OCI-LY1 (cell line): ENCODE measurements around the gene FLACC1.
"Not testable (repeated sequence)": the region's sequence is repeated elsewhere in the genome, so short reads cannot be mapped to it uniquely, and the experiment has no call there.

Experiments used
- H2AFZ ChIP-seq: fragments of 200-600 bp; sonication (generic), shearing (Covaris generic); 2 replicates; pipeline ENCODE4 v1.6.0; 2014; ENCODE audit warnings: antibody characterized with exemption, mild to moderate bottlenecking, low read length
- H3F3A ChIP-seq: fragments of 200-600 bp; sonication (generic), shearing (Covaris generic); 2 replicates; pipeline ENCODE4 v1.6.0; 2014; ENCODE audit warnings: mild to moderate bottlenecking, antibody characterized with exemption, low read length, moderate library complexity; ENCODE audit not compliant: insufficient read depth
- H3K27ac ChIP-seq: fragments of 200-600 bp; sonication (generic); 2 replicates; pipeline ENCODE4 v1.5.1; 2014; ENCODE audit warnings: low read length, mixed run types, mild to moderate bottlenecking, low read depth; ENCODE audit not compliant: poor library complexity, severe bottlenecking
- H3K27me3 ChIP-seq: fragments of 200-600 bp; sonication (generic); 2 replicates; pipeline ENCODE4 v1.6.0; 2014; ENCODE audit warnings: antibody characterized with exemption, mild to moderate bottlenecking, low read length, moderate library complexity; ENCODE audit not compliant: insufficient read depth
- H3K36me3 ChIP-seq: fragments of 200-600 bp; sonication (generic); 2 replicates; pipeline ENCODE4 v1.6.1; 2014; ENCODE audit warnings: mild to moderate bottlenecking, antibody characterized with exemption, low read length, moderate library complexity, mixed read lengths; ENCODE audit not compliant: insufficient read depth
- H3K4me1 ChIP-seq: fragments of 200-600 bp; sonication (generic); 2 replicates; pipeline ENCODE4 v1.5.1; 2014; ENCODE audit warnings: mild to moderate bottlenecking, low read length, moderate library complexity; ENCODE audit not compliant: insufficient read depth, severe bottlenecking
- H3K4me2 ChIP-seq: fragments of 200-600 bp; sonication (generic), shearing (Covaris generic); 2 replicates; pipeline ENCODE4 v1.6.1; 2014; ENCODE audit warnings: low read length
- H3K4me3 ChIP-seq: fragments of 200-600 bp; sonication (generic); 2 replicates; pipeline ENCODE4 v1.5.1; 2014; ENCODE audit warnings: low read length, low read depth, mild to moderate bottlenecking, mixed read lengths; ENCODE audit not compliant: poor library complexity, severe bottlenecking
- H3K79me2 ChIP-seq: fragments of 200-600 bp; shearing (Covaris generic); 2 replicates; pipeline ENCODE4 v1.6.1; 2016; ENCODE audit warnings: mixed run types, low read length, mixed read lengths; ENCODE audit not compliant: insufficient read depth
- H3K9ac ChIP-seq: fragments of 200-600 bp; sonication (generic), shearing (Covaris generic); 2 replicates; pipeline ENCODE4 v1.6.1; 2014; ENCODE audit warnings: mild to moderate bottlenecking, low read length, mixed read lengths
- H3K9me2 ChIP-seq: fragments of 200-600 bp; sonication (generic), shearing (Covaris generic); 2 replicates; pipeline ENCODE4 v1.6.1; 2014; ENCODE audit warnings: low read depth, mild to moderate bottlenecking, low read length, mixed read lengths
- H3K9me3 ChIP-seq: fragments of 200-600 bp; shearing (Covaris generic); 2 replicates; pipeline ENCODE4 v1.6.1; 2014; ENCODE audit warnings: low read length, mixed read lengths
- H4K20me1 ChIP-seq: fragments of 200-600 bp; sonication (generic), shearing (Covaris generic); 2 replicates; pipeline ENCODE4 v1.6.0; 2016; ENCODE audit warnings: mild to moderate bottlenecking, low read length; ENCODE audit not compliant: insufficient read depth
- EZH2 ChIP-seq: fragments of 200-600 bp; sonication (generic), shearing (Covaris generic); IDR thresholded peaks from 2 replicates; pipeline ENCODE4 v1.8.0; 2017; ENCODE audit warnings: borderline replicate concordance, mixed run types, mild to moderate bottlenecking, antibody characterized with exemption, low read length, moderate library complexity, mixed read lengths
- TF ChIP-seq, protein P1 (sequence below): fragments of 200-600 bp; sonication (generic), shearing (Covaris generic); IDR thresholded peaks from 2 replicates; pipeline ENCODE4 v1.5.1; 2017; ENCODE audit warnings: mild to moderate bottlenecking, antibody characterized with exemption, low read length, moderate library complexity, mixed read lengths

Gene FLACC1

DNA sequence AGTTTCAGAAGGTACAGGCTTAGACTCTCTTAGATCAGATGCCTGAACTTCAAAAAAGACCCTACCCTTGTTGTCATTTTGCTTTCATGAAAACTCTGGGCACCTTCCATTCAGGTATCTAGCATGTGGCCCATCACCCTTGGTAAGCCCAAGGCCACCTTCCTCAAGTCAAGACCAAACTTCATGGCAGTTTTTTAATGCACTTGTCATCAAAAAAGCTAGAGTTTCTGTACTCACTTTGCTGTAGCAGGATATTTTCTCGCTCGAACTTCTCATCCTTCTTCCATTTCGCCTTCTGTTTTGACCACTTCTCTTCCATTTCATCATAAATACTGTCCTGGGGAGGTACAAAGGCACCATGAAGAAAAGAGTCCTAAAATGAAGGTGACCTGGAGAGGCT, 48.2 kb downstream of the FLACC1 start:
- no peaks in the 10 kb centered on the region for H3K36me3 ChIP-seq
- no peaks in the 10 kb centered on the region for H4K20me1 ChIP-seq
- no peak for TF ChIP-seq EZH2
- TF ChIP-seq, protein P1, sequence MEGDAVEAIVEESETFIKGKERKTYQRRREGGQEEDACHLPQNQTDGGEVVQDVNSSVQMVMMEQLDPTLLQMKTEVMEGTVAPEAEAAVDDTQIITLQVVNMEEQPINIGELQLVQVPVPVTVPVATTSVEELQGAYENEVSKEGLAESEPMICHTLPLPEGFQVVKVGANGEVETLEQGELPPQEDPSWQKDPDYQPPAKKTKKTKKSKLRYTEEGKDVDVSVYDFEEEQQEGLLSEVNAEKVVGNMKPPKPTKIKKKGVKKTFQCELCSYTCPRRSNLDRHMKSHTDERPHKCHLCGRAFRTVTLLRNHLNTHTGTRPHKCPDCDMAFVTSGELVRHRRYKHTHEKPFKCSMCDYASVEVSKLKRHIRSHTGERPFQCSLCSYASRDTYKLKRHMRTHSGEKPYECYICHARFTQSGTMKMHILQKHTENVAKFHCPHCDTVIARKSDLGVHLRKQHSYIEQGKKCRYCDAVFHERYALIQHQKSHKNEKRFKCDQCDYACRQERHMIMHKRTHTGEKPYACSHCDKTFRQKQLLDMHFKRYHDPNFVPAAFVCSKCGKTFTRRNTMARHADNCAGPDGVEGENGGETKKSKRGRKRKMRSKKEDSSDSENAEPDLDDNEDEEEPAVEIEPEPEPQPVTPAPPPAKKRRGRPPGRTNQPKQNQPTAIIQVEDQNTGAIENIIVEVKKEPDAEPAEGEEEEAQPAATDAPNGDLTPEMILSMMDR, result no peak
- H3F3A ChIP-seq, result no peaks in the 10 kb centered on the region
- no peak overlapping the region for H3K4me3 ChIP-seq
- no peaks in the 10 kb centered on the region for H3K9me2 ChIP-seq
- H3K27me3 ChIP-seq, result no peaks in the 10 kb centered on the region
- H3K27ac ChIP-seq, result no peak overlapping the region
- H3K9ac ChIP-seq, result no peak overlapping the region
- H3K4me2 ChIP-seq, result no peak overlapping the region
- H3K9me3 ChIP-seq, result peaks cover 4% of the 10 kb centered on the region; the same call in 1 of the 2 replicates
- no peaks in the 10 kb centered on the region for H3K79me2 ChIP-seq
- no peak overlapping the region for H2AFZ ChIP-seq
- H3K4me1 ChIP-seq, result no peaks in the 10 kb centered on the region

DNA sequence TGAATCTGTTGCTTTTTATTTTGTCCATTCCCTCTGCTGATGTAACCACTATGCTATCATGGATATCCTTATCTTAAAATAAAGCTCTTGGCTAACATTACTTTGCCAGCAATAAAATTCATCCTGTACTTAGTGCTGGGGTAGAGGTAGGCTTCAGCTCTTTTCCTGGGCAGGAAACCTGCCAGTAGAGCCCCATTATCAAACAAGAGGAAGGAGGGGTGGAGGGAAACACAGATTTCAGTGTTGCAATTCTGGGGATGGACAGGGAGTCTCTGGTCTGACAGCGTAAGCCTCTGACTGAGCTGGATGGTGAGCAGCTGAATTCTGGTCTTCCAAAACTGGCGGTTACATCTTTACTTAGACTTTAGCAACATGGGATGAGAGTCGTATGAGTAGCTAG, 49.3 kb downstream of the FLACC1 start:
- no peaks in the 10 kb centered on the region for H4K20me1 ChIP-seq
- H3K4me3 ChIP-seq, result no peak overlapping the region
- no peak overlapping the region for H3K27ac ChIP-seq
- H3F3A ChIP-seq, result no peaks in the 10 kb centered on the region
- no peak overlapping the region for H3K4me2 ChIP-seq
- no peaks in the 10 kb centered on the region for H3K4me1 ChIP-seq
- TF ChIP-seq, protein P1, result no peak
- TF ChIP-seq EZH2, result no peak
- peaks cover 4% of the 10 kb centered on the region; the same call in 1 of the 2 replicates for H3K9me3 ChIP-seq
- no peaks in the 10 kb centered on the region for H3K9me2 ChIP-seq
- H3K9ac ChIP-seq, result no peak overlapping the region
- no peaks in the 10 kb centered on the region for H3K79me2 ChIP-seq
- H3K36me3 ChIP-seq, result no peaks in the 10 kb centered on the region
- no peaks in the 10 kb centered on the region for H3K27me3 ChIP-seq
- no peak overlapping the region for H2AFZ ChIP-seq

DNA sequence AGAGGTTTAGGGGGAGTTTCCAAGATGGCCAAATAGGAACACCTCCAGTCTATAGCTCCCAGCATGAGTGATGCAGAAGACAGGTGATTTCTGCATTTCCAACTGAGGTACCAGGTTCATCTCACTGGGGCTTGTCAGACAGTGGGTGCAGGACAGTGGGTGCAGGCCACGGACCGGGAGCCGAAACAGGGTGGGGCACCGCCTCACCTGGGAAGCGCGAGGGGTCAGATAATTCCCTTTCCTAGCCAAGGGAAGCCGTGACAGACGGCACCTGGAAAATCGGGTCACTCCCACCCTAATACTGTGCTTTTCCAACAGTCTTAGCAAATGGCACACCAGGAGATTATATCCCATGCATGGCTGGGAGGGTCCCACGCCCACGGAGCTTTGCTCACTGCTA, 57.2 kb downstream of the FLACC1 start:
- not testable (repeated sequence) for H3K79me2 ChIP-seq, H3K36me3 ChIP-seq, H3K4me1 ChIP-seq, H3K27ac ChIP-seq, H3K4me3 ChIP-seq, H4K20me1 ChIP-seq, H3F3A ChIP-seq, H3K9me3 ChIP-seq, H3K9ac ChIP-seq, H2AFZ ChIP-seq, H3K27me3 ChIP-seq, H3K4me2 ChIP-seq, H3K9me2 ChIP-seq

DNA sequence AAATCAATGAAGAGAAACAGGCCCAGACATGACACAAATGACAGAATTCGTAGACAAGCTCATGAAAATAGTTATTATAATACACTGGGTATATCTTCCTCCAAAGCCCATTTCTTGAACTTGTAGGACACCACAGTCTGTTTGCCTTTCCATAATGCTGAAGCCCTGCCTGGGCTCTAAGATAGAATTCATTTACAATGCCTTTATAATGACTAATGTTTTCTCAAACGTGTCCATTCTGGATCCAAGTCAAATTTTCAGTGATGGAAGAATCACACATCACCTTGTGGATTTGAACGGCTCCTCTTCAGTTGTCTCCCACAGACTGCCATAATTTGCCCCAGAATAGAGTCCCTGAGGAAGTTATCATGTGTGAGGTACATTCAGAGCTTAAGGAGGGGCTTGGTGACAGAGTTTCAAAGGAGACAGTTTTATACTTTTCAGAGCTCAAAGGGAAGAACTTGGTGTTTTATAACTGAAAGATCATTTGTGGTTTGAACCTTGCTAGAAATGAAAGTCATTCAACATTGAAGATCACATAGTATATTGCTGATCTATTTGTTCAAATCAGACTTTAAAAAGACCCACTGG, 58.6 kb downstream of the FLACC1 start:
- Histone ChIP-seq H3K4me2 (no peak overlapping the region), H2AFZ (no peak overlapping the region), H3K9ac (no peak overlapping the region), H3K4me1 (no peaks in the 10 kb centered on the region), H3F3A (no peaks in the 10 kb centered on the region), H4K20me1 (no peaks in the 10 kb centered on the region), H3K79me2 (no peaks in the 10 kb centered on the region), H3K9me3 (no peaks in the 10 kb centered on the region), H3K27ac (no peak overlapping the region), H3K36me3 (no peaks in the 10 kb centered on the region), H3K9me2 (no peaks in the 10 kb centered on the region), H3K4me3 (no peak overlapping the region), H3K27me3 (no peaks in the 10 kb centered on the region)
- TF ChIP-seq EZH2, result no peak
- TF ChIP-seq, protein P1, result no peak

DNA sequence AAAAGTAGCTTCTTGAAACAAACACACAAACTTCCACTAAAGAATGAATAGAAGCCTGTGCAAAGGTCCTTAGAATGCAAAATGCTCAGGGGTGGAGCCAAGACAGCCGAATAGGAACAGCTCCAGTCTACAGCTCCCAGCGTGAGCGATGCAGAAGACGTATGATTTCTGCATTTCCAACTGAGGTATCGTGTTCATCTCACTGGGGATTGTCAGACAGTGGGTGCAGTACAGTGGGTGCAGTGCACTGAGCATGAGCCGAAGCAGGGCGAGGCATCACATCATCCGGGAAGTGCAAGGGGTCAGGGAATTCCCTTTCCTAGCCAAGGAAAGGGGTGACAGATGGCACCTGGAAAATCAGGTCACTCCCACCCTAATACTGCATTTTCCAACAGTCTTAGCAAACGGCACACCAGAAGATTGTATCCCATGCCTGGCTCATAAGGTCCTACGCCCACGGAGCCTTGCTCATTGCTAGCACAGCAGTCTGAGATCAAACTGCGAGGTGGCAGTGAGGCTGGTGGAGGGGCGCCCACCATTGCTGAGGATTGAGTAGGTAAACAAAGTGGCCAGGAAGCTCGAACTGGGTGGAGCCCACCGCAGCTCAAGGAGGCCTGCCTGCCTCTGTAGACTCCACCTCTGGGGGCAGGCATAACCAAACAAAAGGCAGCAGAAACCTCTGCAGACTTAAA, 66.5 kb downstream of the FLACC1 start:
- peaks cover 53% of the 10 kb centered on the region for H3K36me3 ChIP-seq
- H3K27ac ChIP-seq, H3K4me3 ChIP-seq, H3K27me3 ChIP-seq, H3K4me1 ChIP-seq, H3K79me2 ChIP-seq, H3K9me2 ChIP-seq, H2AFZ ChIP-seq, H3K9ac ChIP-seq, H3K9me3 ChIP-seq, H3K4me2 ChIP-seq, H4K20me1 ChIP-seq, H3F3A ChIP-seq: not testable (repeated sequence)
